ENCODE measurements around the gene ADAMTS4. TPM values are rescaled to one million over a fixed set of nuclear protein-coding genes. Genes with fewer than 3 reads are reported as not detected.

ADAMTS4 gene
- total and polyA plus RNA-seq, 2 donors (not counting 3 experiments of a cell fraction or from before 2014, with no cell fraction given): 2.5 to 13.6 TPM

DNA sequence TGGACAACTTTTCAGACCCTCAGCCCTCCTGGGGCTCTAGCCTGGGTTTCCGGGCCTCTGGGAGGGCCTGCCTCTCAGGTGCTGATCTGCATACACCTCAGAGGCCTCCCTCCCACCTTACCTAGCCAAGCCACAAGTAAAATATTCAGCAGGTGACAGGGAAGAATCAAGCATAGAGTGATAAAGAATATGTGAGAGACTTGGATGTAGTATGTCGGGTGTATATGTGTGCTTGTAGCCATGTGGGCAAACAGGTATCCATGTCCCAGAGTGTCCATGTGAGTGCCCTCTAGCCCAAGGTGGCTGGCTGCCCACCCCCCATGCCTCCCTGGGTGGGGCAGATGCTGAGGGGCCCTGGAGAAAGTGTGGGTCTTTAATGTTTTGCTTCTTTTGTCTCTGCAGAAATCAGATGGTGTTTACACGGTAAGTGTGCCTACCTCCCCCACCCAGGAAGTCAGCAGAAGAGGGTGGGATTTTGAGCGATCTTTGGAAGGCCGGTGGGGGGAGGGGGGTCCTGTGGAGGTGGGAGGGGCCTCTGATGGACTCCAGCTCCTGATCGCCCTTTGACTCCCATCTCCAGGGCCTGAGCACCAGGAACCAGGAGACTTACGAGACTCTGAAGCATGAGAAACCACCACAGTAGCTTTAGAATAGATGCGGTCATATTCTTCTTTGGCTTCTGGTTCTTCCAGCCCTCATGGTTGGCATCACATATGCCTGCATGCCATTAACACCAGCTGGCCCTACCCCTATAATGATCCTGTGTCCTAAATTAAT, 19.6 kb upstream of the ADAMTS4 start:
- POLR2A ChIA-PET: no interaction called here

DNA sequence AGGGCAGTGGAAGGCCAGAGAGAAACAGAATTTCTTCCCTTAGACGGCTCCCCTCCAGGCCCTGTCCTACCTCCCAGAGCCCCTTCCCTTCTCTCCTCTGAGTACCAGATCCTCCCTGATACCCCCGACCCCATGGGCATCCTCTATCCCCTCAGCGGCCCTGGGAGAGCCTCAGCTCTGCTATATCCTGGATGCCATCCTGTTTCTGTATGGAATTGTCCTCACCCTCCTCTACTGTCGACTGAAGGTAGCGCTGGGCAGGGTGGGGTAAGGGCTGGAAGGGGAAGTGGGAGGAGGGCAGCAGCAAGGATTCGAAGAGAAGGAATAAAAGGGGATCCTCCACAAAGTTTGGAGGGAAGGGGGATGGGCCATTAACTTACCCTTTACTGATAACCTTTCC, 19.0 kb upstream of the ADAMTS4 start:
- TF ChIP-seq, protein P1, sequence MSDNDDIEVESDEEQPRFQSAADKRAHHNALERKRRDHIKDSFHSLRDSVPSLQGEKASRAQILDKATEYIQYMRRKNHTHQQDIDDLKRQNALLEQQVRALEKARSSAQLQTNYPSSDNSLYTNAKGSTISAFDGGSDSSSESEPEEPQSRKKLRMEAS (IDR thresholded peaks at IDR 0.05; ENCODE audit: insufficient read depth, insufficient read length): no peak
- TF ChIP-seq POLR2A (IDR thresholded peaks at IDR 0.05; ENCODE audit: low read depth, low read length) (no peak), GATA2 (IDR thresholded peaks at IDR 0.05; ENCODE audit: insufficient read depth, insufficient read length, low read depth, low read length) (no peak), MYC (IDR thresholded peaks at IDR 0.05; ENCODE audit: low read depth, low read length) (no peak), EZH2 (IDR thresholded peaks at IDR 0.05; ENCODE audit: borderline replicate concordance, low read depth, low read length, severe bottlenecking) (no peak), JUN (IDR thresholded peaks at IDR 0.05; ENCODE audit: borderline replicate concordance, insufficient read depth, insufficient read length, low read depth) (no peak), POLR2AphosphoS5 (IDR thresholded peaks at IDR 0.05; ENCODE audit: insufficient read depth, low read depth, low read length) (no peak), FOS (IDR thresholded peaks at IDR 0.05; ENCODE audit: borderline replicate concordance, insufficient read depth, low read length) (no peak)
- TF ChIP-seq, protein P2, sequence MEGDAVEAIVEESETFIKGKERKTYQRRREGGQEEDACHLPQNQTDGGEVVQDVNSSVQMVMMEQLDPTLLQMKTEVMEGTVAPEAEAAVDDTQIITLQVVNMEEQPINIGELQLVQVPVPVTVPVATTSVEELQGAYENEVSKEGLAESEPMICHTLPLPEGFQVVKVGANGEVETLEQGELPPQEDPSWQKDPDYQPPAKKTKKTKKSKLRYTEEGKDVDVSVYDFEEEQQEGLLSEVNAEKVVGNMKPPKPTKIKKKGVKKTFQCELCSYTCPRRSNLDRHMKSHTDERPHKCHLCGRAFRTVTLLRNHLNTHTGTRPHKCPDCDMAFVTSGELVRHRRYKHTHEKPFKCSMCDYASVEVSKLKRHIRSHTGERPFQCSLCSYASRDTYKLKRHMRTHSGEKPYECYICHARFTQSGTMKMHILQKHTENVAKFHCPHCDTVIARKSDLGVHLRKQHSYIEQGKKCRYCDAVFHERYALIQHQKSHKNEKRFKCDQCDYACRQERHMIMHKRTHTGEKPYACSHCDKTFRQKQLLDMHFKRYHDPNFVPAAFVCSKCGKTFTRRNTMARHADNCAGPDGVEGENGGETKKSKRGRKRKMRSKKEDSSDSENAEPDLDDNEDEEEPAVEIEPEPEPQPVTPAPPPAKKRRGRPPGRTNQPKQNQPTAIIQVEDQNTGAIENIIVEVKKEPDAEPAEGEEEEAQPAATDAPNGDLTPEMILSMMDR (IDR thresholded peaks at IDR 0.05; ENCODE audit: extremely low read depth in 1 of 2, insufficient read depth in 1 of 2, low read depth in 1 of 2, low read length in 2 of 2): no peak
- DNase-seq (ENCODE audit: low read depth, low spot score) (no peak), FAIRE-seq (no peak)
- no peaks in the 10 kb centered on the region for H4K20me1 ChIP-seq (replicated peaks; ENCODE audit: control insufficient read depth, extremely low read depth, insufficient read depth, low read length)
- peaks cover 16 to 18% of the 10 kb centered on the region in 2 experiments for H3K36me3 ChIP-seq (ENCODE audit: control insufficient read depth in 2 of 2, extremely low read depth in 1 of 2, insufficient read depth in 2 of 2, low read length in 2 of 2)
- CTCF ChIA-PET: interaction anchor here (0.6 to 2.2 kb wide), 5 partner anchors 9 to 156 kb away, joined by 3 to 8 read pairs (median 3); no protein-coding TSS in a partner anchor
- no peaks in the 10 kb centered on the region for H3K27me3 ChIP-seq (ENCODE audit: control insufficient read depth in 2 of 2, insufficient read depth in 2 of 2, low read length in 2 of 2)
- no peak overlapping the region for H3K27ac ChIP-seq (ENCODE audit: insufficient read depth, low read depth, low read length)
- no peak overlapping the region for H3K4me2 ChIP-seq (ENCODE audit: insufficient read depth, low read length)
- no peaks in the 10 kb centered on the region for H3K9me1 ChIP-seq (replicated peaks; ENCODE audit: control insufficient read depth, extremely low read depth, insufficient read depth, low read length)
- no TSS peak for BruUV-seq (replicated peaks)
- POLR2A ChIA-PET: no interaction called here
- H3K9ac ChIP-seq (replicated peaks; ENCODE audit: extremely low read depth, insufficient read depth, low read length): no peak overlapping the region
- H3K9me3 ChIP-seq (replicated peaks; ENCODE audit: control insufficient read depth, insufficient read depth, low read length): no peaks in the 10 kb centered on the region
- H3K4me3 ChIP-seq (replicated peaks in 1 of 3; ENCODE audit: insufficient read depth in 1 of 3, low read depth in 1 of 3, low read length in 3 of 3): no peak overlapping the region
- intact Hi-C loops (cut with micrococcal nuclease) (no loop called here), dilution Hi-C loops (cut with MboI; ENCODE audit: extremely low pct_ligation_motif_present, low sequenced_read_pairs) (no loop called here)
- no peak overlapping the region for H2AFZ ChIP-seq (ENCODE audit: low read depth, low read length)
- H3K79me2 ChIP-seq (ENCODE audit: control insufficient read depth, insufficient read depth, low read length): no peaks in the 10 kb centered on the region
- peaks cover 11% of the 10 kb centered on the region for H3K4me1 ChIP-seq (ENCODE audit: control insufficient read depth, extremely low read depth, insufficient read depth, low read length)

More for the DNA sequence above, 19.6 kb upstream of the ADAMTS4 start:
- Histone ChIP-seq H4K20me1 (replicated peaks; ENCODE audit: control insufficient read depth, extremely low read depth, insufficient read depth, low read length) (no peaks in the 10 kb centered on the region), H2AFZ (ENCODE audit: low read depth, low read length) (no peak overlapping the region), H3K9ac (replicated peaks; ENCODE audit: extremely low read depth, insufficient read depth, low read length) (no peak overlapping the region), H3K27me3 (ENCODE audit: control insufficient read depth in 2 of 2, insufficient read depth in 2 of 2, low read length in 2 of 2) (no peaks in the 10 kb centered on the region), H3K4me1 (ENCODE audit: control insufficient read depth, extremely low read depth, insufficient read depth, low read length) (peaks cover 11% of the 10 kb centered on the region), H3K4me2 (ENCODE audit: insufficient read depth, low read length) (no peak overlapping the region), H3K36me3 (ENCODE audit: control insufficient read depth in 2 of 2, extremely low read depth in 1 of 2, insufficient read depth in 2 of 2, low read length in 2 of 2) (peaks cover 14% of the 10 kb centered on the region in 2 experiments), H3K4me3 (replicated peaks in 1 of 3; ENCODE audit: insufficient read depth in 1 of 3, low read depth in 1 of 3, low read length in 3 of 3) (no peak overlapping the region), H3K27ac (ENCODE audit: insufficient read depth, low read depth, low read length) (no peak overlapping the region), H3K9me3 (replicated peaks; ENCODE audit: control insufficient read depth, insufficient read depth, low read length) (no peaks in the 10 kb centered on the region), H3K9me1 (replicated peaks; ENCODE audit: control insufficient read depth, extremely low read depth, insufficient read depth, low read length) (no peaks in the 10 kb centered on the region), H3K79me2 (ENCODE audit: control insufficient read depth, insufficient read depth, low read length) (no peaks in the 10 kb centered on the region)
- no TSS peak for BruUV-seq (replicated peaks)
- no peak for DNase-seq (ENCODE audit: low read depth, low spot score)
- intact Hi-C loops (cut with micrococcal nuclease) (no loop called here), dilution Hi-C loops (cut with MboI; ENCODE audit: extremely low pct_ligation_motif_present, low sequenced_read_pairs) (no loop called here)
- TF ChIP-seq JUN (IDR thresholded peaks at IDR 0.05; ENCODE audit: borderline replicate concordance, insufficient read depth, insufficient read length, low read depth) (no peak), POLR2A (IDR thresholded peaks at IDR 0.05; ENCODE audit: low read depth, low read length) (no peak), EZH2 (IDR thresholded peaks at IDR 0.05; ENCODE audit: borderline replicate concordance, low read depth, low read length, severe bottlenecking) (no peak), FOS (IDR thresholded peaks at IDR 0.05; ENCODE audit: borderline replicate concordance, insufficient read depth, low read length) (no peak), GATA2 (IDR thresholded peaks at IDR 0.05; ENCODE audit: insufficient read depth, insufficient read length, low read depth, low read length) (no peak), MYC (IDR thresholded peaks at IDR 0.05; ENCODE audit: low read depth, low read length) (no peak)
- TF ChIP-seq, protein P1 (IDR thresholded peaks at IDR 0.05; ENCODE audit: insufficient read depth, insufficient read length): no peak
- FAIRE-seq: no peak
- CTCF ChIA-PET: interaction anchor here (1.1 to 2.2 kb wide), 5 partner anchors 8 to 156 kb away, joined by 3 to 9 read pairs (median 4); no protein-coding TSS in a partner anchor

Data from endothelial cell of umbilical vein (primary cell).